ENCODE data around the gene TMSB10. TPM values are rescaled to one million over a fixed set of nuclear protein-coding genes. Genes with fewer than 3 reads are reported as not detected.

TMSB10 gene
- total RNA-seq, 2 experiments from 2014 or later: 1,969 to 2,001 TPM

GRCh38 chr2:84918430-84918829, 13.0 kb downstream of the TMSB10 start:
- no peaks in the 10 kb centered on the region for H3K27me3 Mint-ChIP-seq
- H3K4me3 Mint-ChIP-seq: no peak overlapping the region

GRCh38 chr2:84919885-84920580, 14.6 kb downstream of the TMSB10 start:
- H3K4me1 Mint-ChIP-seq (ENCODE audit: low read depth): peaks cover 43% of the 10 kb centered on the region

More at GRCh38 chr2:84918430-84918829, 13.0 kb downstream of the TMSB10 start:
- no peak for ATAC-seq (ENCODE audit: poor library complexity)
- H3K36me3 Mint-ChIP-seq (ENCODE audit: low read depth): no peaks in the 10 kb centered on the region
- peaks cover 32% of the 10 kb centered on the region for H3K4me1 Mint-ChIP-seq (ENCODE audit: low read depth)
- no peak for DNase-seq
- peak overlapping the region; percentile 81 for H3K27ac Mint-ChIP-seq
- peaks cover 24% of the 10 kb centered on the region for H3K4me1 ChIP-seq (ENCODE audit: insufficient read depth, low read length)
- TF ChIP-seq CTCF (IDR thresholded peaks at IDR 0.05): no peak
- no peak overlapping the region for H3K4me3 ChIP-seq (ENCODE audit: low read length)
- CTCF ChIA-PET: interaction anchor here (0.6 to 0.9 kb wide), 2 partner anchors 13 to 64 kb away, joined by 3 read pairs; partner anchors contain the start of gene TMSB10
- peak overlapping the region in 1 of 2 donors; percentile 17 for H3K27ac ChIP-seq (ENCODE audit: low read depth in 1 of 2, low read length in 2 of 2)
- intact Hi-C loops (cut with DNase I, micrococcal nuclease): no loop called here
- no peaks in the 10 kb centered on the region for H3K36me3 ChIP-seq (ENCODE audit: insufficient read depth, low read length)
- POLR2A ChIA-PET: interaction anchor here (6.5 kb wide), 1 partner anchor 12 kb away, joined by 86 read pairs; the partner anchor contains the start of gene TMSB10
- no peaks in the 10 kb centered on the region for H3K9me3 Mint-ChIP-seq
- H3K9me3 ChIP-seq (ENCODE audit: control insufficient read depth in 1 of 2, insufficient read depth in 1 of 2, low read length in 2 of 2): no peaks in the 10 kb centered on the region
- no peaks in the 10 kb centered on the region for H3K27me3 ChIP-seq (ENCODE audit: control insufficient read depth in 1 of 2, insufficient read depth in 2 of 2, low read length in 2 of 2)

GRCh38 chr2:84923009-84923408, 17.6 kb downstream of the TMSB10 start:
- TF ChIP-seq CTCF (IDR thresholded peaks at IDR 0.05): no peak
- Histone ChIP-seq H3K4me3 (ENCODE audit: low read length) (no peak overlapping the region), H3K27ac (ENCODE audit: low read depth in 1 of 2, low read length in 2 of 2) (no peak overlapping the region), H3K27me3 (ENCODE audit: control insufficient read depth in 1 of 2, insufficient read depth in 2 of 2, low read length in 2 of 2) (no peaks in the 10 kb centered on the region), H3K4me1 (ENCODE audit: insufficient read depth, low read length) (peaks cover 66% of the 10 kb centered on the region), H3K36me3 (ENCODE audit: insufficient read depth, low read length) (no peaks in the 10 kb centered on the region), H3K9me3 (ENCODE audit: control insufficient read depth in 1 of 2, insufficient read depth in 1 of 2, low read length in 2 of 2) (no peaks in the 10 kb centered on the region)
- ChIA-PET POLR2A (interaction anchor here (0.9 to 6.5 kb wide), 2 partner anchors 16 to 25 kb away, joined by 3 to 86 read pairs; partner anchors contain the start of gene TMSB10), CTCF (interaction anchor here (1.4 to 2.0 kb wide), 2 partner anchors 23 to 41 kb away, joined by 3 to 5 read pairs; no protein-coding TSS in a partner anchor)
- Mint-ChIP-seq H3K9me3 (no peaks in the 10 kb centered on the region), H3K4me3 (no peak overlapping the region), H3K4me1 (ENCODE audit: low read depth) (peaks cover 58% of the 10 kb centered on the region), H3K27me3 (no peaks in the 10 kb centered on the region), H3K27ac (no peak overlapping the region), H3K36me3 (ENCODE audit: low read depth) (no peaks in the 10 kb centered on the region)
- DNase-seq: no peak
- intact Hi-C loops (cut with DNase I, micrococcal nuclease): no loop called here
- no peak for ATAC-seq (ENCODE audit: poor library complexity)

More at GRCh38 chr2:84919885-84920580, 14.6 kb downstream of the TMSB10 start:
- H3K4me3 ChIP-seq (ENCODE audit: low read length): no peak overlapping the region
- DNase-seq: peak in 4 of 14 experiments; percentile 37 to 60 (median 52)
- H3K27ac ChIP-seq (ENCODE audit: low read depth in 1 of 2, low read length in 2 of 2): peak overlapping the region; percentile 54 to 61
- ATAC-seq (ENCODE audit: poor library complexity): peak; percentile 63
- Mint-ChIP-seq H3K4me3 (peak overlapping the region; percentile 23), H3K9me3 (no peaks in the 10 kb centered on the region), H3K27me3 (no peaks in the 10 kb centered on the region), H3K27ac (peak overlapping the region; percentile 81), H3K36me3 (ENCODE audit: low read depth) (no peaks in the 10 kb centered on the region)
- no peaks in the 10 kb centered on the region for H3K36me3 ChIP-seq (ENCODE audit: insufficient read depth, low read length)
- intact Hi-C loops (cut with DNase I, micrococcal nuclease): no loop called here
- no peak for TF ChIP-seq CTCF (IDR thresholded peaks at IDR 0.05)
- peaks cover 40% of the 10 kb centered on the region for H3K4me1 ChIP-seq (ENCODE audit: insufficient read depth, low read length)
- ChIA-PET POLR2A (interaction anchor here (0.9 to 6.5 kb wide), 8 partner anchors 9 to 78 kb away, joined by 3 to 86 read pairs (median 3); partner anchors contain the start of genes TMSB10 and TRABD2A), CTCF (interaction anchor here (0.8 to 1.4 kb wide), 3 partner anchors 55 to 98 kb away, joined by 3 to 4 read pairs (median 3); no protein-coding TSS in a partner anchor)
- H3K27me3 ChIP-seq (ENCODE audit: control insufficient read depth in 1 of 2, insufficient read depth in 2 of 2, low read length in 2 of 2): no peaks in the 10 kb centered on the region
- H3K9me3 ChIP-seq (ENCODE audit: control insufficient read depth in 1 of 2, insufficient read depth in 1 of 2, low read length in 2 of 2): no peaks in the 10 kb centered on the region

Measured in CD4-positive, alpha-beta T cell (primary cell).